BJ (cell line): ENCODE measurements around the gene DLG2. TPM values are rescaled to one million over a fixed set of nuclear protein-coding genes. Genes with fewer than 3 reads are reported as not detected.

Experiments
- CTCF ChIA-PET: fragments of 350-600 bp; formaldehyde crosslinking; extraction: SDS; loops from one replicate; lab custom pipeline; 2021; ENCODE audit warnings: antibody characterized with exemption, inconsistent platforms; lab: Yijun Ruan, JAX
- POLR2A ChIA-PET: fragments of 300-600 bp; sonication (Branson Sonifier 250); formaldehyde crosslinking; extraction: SDS; loops from one replicate; lab custom pipeline; 2021; ENCODE audit warnings: antibody characterized with exemption; lab: Charles Lee
- DNase-seq: peaks from one replicate; pipeline ENCODE4 v3.0.0-alpha.2; 2011; ENCODE audit warnings: low read depth
- H3K27me3 ChIP-seq: 2 replicates; pipeline ENCODE4 v1.6.0; 2011; ENCODE audit warnings: low read length; ENCODE audit not compliant: control insufficient read depth, insufficient read depth
- H3K36me3 ChIP-seq: 2 replicates; pipeline ENCODE4 v1.5.1; 2011; ENCODE audit warnings: low read length; ENCODE audit not compliant: control insufficient read depth, insufficient read depth
- H3K4me3 ChIP-seq: 2 replicates; pipeline ENCODE4 v1.5.1; 2011; ENCODE audit warnings: low read depth, mild to moderate bottlenecking, control low read depth, low read length
- polyA plus RNA-seq: library from polyadenylated mRNA; depleted of rRNA; stranded (reverse); fragments of >200 nt; gene quantifications from 2 replicates; pipeline ENCODE4 v1.2.3, GENCODE V29; 2011
- TF ChIP-seq, protein P1 (sequence below): IDR thresholded peaks from 2 replicates; pipeline ENCODE4 v1.5.1; 2011; ENCODE audit warnings: low read depth, mild to moderate bottlenecking, control low read depth, inconsistent platforms, low read length, moderate library complexity; ENCODE audit not compliant: insufficient read depth

DLG2 gene
- polyA plus RNA-seq, 1 experiment = 0.28 TPM

DNA sequence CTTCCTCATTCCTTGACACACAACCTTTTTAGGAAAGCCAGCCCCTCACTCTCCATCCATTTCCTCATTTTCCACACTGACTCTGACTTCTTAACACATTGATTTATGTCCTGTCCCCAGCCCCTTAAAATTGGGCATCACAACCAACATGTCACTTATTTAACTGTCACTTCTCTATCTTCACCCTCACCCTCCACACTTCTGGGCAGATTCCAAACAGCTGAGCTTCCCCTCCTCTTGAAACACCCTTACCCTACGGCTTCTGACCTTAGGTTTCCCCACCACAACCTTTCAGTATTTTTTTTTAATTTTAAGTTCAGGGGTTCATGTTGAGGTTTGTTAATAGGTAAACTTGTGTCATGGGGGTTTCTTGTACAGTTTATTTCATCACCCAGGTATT lies 696.3 kb downstream of the DLG2 start:
- ChIA-PET CTCF (no interaction called here), POLR2A (no interaction called here)
- Histone ChIP-seq H3K27me3 (no peaks in the 10 kb centered on the region), H3K36me3 (no peaks in the 10 kb centered on the region), H3K4me3 (no peak overlapping the region)
- DNase-seq = no peak
- TF ChIP-seq, protein P1, sequence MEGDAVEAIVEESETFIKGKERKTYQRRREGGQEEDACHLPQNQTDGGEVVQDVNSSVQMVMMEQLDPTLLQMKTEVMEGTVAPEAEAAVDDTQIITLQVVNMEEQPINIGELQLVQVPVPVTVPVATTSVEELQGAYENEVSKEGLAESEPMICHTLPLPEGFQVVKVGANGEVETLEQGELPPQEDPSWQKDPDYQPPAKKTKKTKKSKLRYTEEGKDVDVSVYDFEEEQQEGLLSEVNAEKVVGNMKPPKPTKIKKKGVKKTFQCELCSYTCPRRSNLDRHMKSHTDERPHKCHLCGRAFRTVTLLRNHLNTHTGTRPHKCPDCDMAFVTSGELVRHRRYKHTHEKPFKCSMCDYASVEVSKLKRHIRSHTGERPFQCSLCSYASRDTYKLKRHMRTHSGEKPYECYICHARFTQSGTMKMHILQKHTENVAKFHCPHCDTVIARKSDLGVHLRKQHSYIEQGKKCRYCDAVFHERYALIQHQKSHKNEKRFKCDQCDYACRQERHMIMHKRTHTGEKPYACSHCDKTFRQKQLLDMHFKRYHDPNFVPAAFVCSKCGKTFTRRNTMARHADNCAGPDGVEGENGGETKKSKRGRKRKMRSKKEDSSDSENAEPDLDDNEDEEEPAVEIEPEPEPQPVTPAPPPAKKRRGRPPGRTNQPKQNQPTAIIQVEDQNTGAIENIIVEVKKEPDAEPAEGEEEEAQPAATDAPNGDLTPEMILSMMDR = no peak

DNA sequence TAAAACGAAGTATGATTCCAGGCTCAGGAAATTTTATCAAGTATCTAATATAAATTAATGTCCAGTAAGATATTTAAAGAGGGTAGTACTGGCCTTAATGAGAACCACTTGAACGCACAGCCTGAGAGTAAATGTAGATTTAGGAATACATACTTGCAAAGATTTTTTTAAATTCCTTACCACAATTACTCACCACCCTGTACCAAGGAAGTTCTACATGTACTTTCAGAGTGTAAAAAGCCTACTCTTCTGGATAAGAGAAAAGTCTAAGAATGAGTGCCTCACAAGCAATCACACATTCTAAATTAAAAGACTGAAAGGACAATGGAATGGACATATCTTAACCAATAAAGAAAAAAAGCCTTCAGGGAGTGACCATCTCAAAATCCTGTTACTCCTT lies 697.4 kb downstream of the DLG2 start:
- no peak for DNase-seq
- TF ChIP-seq, protein P1 = no peak
- Histone ChIP-seq H3K27me3 (no peaks in the 10 kb centered on the region), H3K4me3 (no peak overlapping the region), H3K36me3 (no peaks in the 10 kb centered on the region)
- ChIA-PET CTCF (no interaction called here), POLR2A (no interaction called here)

- POLR2A ChIA-PET = no interaction called here
- peaks cover 3% of the 10 kb centered on the region for H3K27me3 ChIP-seq
- CTCF ChIA-PET = interaction anchor here (0.7 to 1.2 kb wide), 2 partner anchors 9 to 14 kb away, joined by 3 read pairs; no protein-coding TSS in a partner anchor
- no peak overlapping the region for H3K4me3 ChIP-seq
- no peaks in the 10 kb centered on the region for H3K36me3 ChIP-seq
- TF ChIP-seq, protein P1 = no peak
- no peak for DNase-seq
Observed at GRCh38 chr11:84924154-84924692, 702.9 kb downstream of the DLG2 start.

- Histone ChIP-seq H3K27me3 (peaks cover 3% of the 10 kb centered on the region), H3K36me3 (no peaks in the 10 kb centered on the region), H3K4me3 (no peak overlapping the region)
- TF ChIP-seq, protein P1 = no peak
- ChIA-PET CTCF (interaction anchor here (1.2 kb wide), 1 partner anchor 10 kb away, joined by 3 read pairs; no protein-coding TSS in a partner anchor), POLR2A (interaction anchor here (0.6 kb wide), 1 partner anchor 248 kb away, joined by 6 read pairs; no protein-coding TSS in a partner anchor)
- no peak for DNase-seq
Observed at GRCh38 chr11:84923489-84923888, 703.7 kb downstream of the DLG2 start.

DNA sequence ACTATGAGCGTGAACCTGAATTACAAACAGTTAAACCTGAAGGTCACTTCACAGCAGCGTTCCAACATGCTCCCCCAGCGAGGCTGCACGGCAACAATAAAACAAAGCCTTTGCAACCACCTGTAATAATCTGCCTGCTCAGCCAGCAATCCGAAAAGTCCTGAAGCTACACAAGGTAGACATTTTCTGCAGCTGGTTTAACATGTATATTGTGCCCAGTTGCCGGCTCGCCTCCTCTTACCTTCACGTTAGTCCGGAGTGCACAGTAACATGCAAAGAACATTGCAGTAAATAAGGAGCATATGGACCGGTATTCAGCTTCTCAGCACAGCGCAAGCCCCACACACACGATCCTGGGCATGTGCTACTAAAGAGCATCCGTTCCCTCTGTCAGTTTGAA lies 704.3 kb downstream of the DLG2 start:
- Histone ChIP-seq H3K4me3 (no peak overlapping the region), H3K27me3 (peaks cover 3% of the 10 kb centered on the region), H3K36me3 (no peaks in the 10 kb centered on the region)
- no peak for DNase-seq
- ChIA-PET CTCF (no interaction called here), POLR2A (no interaction called here)
- TF ChIP-seq, protein P1 = no peak
